K562 (cell line): Measurements from ENCODE around the gene COL9A3. TPM values are rescaled to one million over a fixed set of nuclear protein-coding genes. Genes with fewer than 3 reads are reported as not detected.

ENCODE experiments used
- FOXP1 ChIP-seq: sonication (generic); formaldehyde crosslinking; IDR thresholded peaks from 2 replicates; pipeline ENCODE4 v1.8.0; 2022; ENCODE audit warnings: mild to moderate bottlenecking, missing genetic modification reagents
- MCM3 ChIP-seq: fragments of 450-650 bp; IDR thresholded peaks from 2 replicates; pipeline ENCODE4 v1.6.1; 2016
- TEAD4 ChIP-seq, 2 experiments: sonication (generic) in 1 of 2; formaldehyde crosslinking in 1 of 2; IDR thresholded peaks; 2 replicates each; pipeline versions ENCODE4 v1.6.1 to v1.8.0; 2012 to 2022; ENCODE audit warnings: borderline replicate concordance in 1 of 2, inconsistent platforms in 1 of 2, low read length in 1 of 2, mild to moderate bottlenecking in 1 of 2, missing genetic modification reagents in 1 of 2
- ZKSCAN8 ChIP-seq: fragments of 200-800 bp; sonication (Bioruptor generic); IDR thresholded peaks from 2 replicates; pipeline ENCODE4 v1.6.1; 2016; ENCODE audit warnings: missing genetic modification characterization, missing compliant biosample characterization
- ZNF431 ChIP-seq: sonication (generic); formaldehyde crosslinking; IDR thresholded peaks from 2 replicates; pipeline ENCODE4 v1.8.0; 2022; ENCODE audit warnings: mild to moderate bottlenecking, missing genetic modification reagents
- ZNF75A ChIP-seq: fragments of 450-650 bp; formaldehyde crosslinking; IDR thresholded peaks from 2 replicates; pipeline ENCODE4 v1.4.0; 2020; ENCODE audit warnings: mild to moderate bottlenecking
- polyA plus RNA-seq, 8 experiments: library from polyadenylated mRNA; depleted of rRNA in 4 of 8; stranded (reverse) in 5 of 8; unstranded in 3 of 8; fragments of >200 nt; fragmentation: Nextera tagmentation in 2 of 8; fragmentation: Illumina TruSeq in 1 of 8; extraction: Ambion mirVana in 2 of 8; extraction: Trizol in 1 of 8; gene quantifications; 2 replicates each; pipeline versions ENCODE4 v1.2.1 to v1.2.3, GENCODE V29; 2011 to 2014; ENCODE audit warnings: inconsistent platforms in 1 of 8, missing spikeins in 1 of 8
- total RNA-seq, 7 experiments: library from RNA; depleted of rRNA in 6 of 7; stranded (reverse); fragments of >200 nt in 6 of 7; fragmentation: Illumina TruSeq in 2 of 7; extraction: Trizol in 2 of 7; gene quantifications; 2 replicates each; pipeline versions ENCODE4 v1.2.1 to v1.2.3, GENCODE V29; 2011 to 2021; ENCODE audit warnings: low replicate concordance in 1 of 7
- TF ChIP-seq, protein P1 (sequence below): IDR thresholded peaks from 3 replicates; pipeline ENCODE4 v1.6.1; 2011; ENCODE audit warnings: borderline replicate concordance, mild to moderate bottlenecking, moderate library complexity; ENCODE audit not compliant: insufficient read length; ENCODE audit errors: extremely low read depth
- TF ChIP-seq, protein P2 (sequence below), 2 experiments: fragments of 450-650 bp in 1 of 2; sonication (generic) in 1 of 2; formaldehyde crosslinking in 1 of 2; IDR thresholded peaks in 1 of 2; conservative IDR thresholded peaks in 1 of 2; 2 replicates each; pipeline versions ENCODE4 v1.6.1 to v1.8.1; 2016 to 2023; ENCODE audit warnings: mild to moderate bottlenecking in 2 of 2, moderate library complexity in 2 of 2, inconsistent platforms in 1 of 2, missing genetic modification reagents in 1 of 2
- TF ChIP-seq, protein P3 (sequence below), 2 experiments: fragments of 450-650 bp in 1 of 2; sonication (generic) in 1 of 2; formaldehyde crosslinking in 1 of 2; IDR thresholded peaks; 2 replicates each; pipeline versions ENCODE4 v1.7.1 to v1.9.0; 2016 to 2022; ENCODE audit warnings: inconsistent platforms in 1 of 2, mild to moderate bottlenecking in 1 of 2, missing genetic modification reagents in 1 of 2
- TF ChIP-seq, protein P4 (sequence below), 2 experiments: fragments of 450-650 bp; IDR thresholded peaks; 2 replicates each; pipeline ENCODE4 v1.6.1; 2016

Gene COL9A3
- total and polyA plus RNA-seq, 9 of the 15 experiments (the other 6 are each of a cell fraction or from before 2014, with no cell fraction given), result 0.14 to 3.6 (median 0.88) TPM; not detected in 1

DNA sequence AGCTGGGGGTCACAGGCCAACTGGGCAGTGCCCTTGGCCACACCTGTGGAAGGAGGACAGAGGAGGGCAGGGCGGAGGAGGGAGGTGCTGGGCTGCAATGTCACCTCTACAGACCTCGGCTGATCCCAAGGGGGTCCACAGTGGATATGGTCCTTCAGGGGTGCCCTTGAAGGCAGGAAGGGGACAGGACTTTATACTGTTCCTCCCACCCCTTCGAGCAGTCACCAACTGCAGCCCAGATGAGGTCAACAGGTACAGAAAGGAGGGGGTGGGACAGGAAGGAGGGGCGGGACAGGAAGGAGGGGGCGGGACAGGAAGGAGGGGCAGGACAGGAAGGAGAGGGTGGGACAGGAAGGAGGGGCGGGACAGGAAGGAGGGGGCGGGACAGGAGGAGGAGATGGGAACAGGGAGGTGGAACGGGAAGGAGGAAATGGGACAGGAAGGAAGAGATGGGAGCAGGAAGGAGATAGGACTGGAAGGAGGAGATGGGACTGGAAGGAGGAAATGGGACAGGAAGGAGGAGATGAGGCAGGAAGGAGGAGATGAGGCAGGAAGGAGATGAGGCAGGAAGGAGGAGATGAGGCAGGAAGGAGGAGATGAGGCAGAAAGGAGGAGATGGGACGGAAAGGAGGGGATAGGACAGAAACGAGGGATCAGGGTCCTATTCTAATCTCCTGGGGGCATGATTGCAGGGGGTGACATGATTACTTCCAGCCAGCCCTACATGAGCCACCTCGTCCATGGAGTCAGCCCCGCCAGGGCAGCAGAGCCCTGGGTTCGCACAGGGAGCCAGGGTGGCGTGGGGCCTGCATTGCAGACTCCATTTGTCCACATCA is 39.9 kb upstream of the COL9A3 start (continued):
- TF ChIP-seq, protein P1, sequence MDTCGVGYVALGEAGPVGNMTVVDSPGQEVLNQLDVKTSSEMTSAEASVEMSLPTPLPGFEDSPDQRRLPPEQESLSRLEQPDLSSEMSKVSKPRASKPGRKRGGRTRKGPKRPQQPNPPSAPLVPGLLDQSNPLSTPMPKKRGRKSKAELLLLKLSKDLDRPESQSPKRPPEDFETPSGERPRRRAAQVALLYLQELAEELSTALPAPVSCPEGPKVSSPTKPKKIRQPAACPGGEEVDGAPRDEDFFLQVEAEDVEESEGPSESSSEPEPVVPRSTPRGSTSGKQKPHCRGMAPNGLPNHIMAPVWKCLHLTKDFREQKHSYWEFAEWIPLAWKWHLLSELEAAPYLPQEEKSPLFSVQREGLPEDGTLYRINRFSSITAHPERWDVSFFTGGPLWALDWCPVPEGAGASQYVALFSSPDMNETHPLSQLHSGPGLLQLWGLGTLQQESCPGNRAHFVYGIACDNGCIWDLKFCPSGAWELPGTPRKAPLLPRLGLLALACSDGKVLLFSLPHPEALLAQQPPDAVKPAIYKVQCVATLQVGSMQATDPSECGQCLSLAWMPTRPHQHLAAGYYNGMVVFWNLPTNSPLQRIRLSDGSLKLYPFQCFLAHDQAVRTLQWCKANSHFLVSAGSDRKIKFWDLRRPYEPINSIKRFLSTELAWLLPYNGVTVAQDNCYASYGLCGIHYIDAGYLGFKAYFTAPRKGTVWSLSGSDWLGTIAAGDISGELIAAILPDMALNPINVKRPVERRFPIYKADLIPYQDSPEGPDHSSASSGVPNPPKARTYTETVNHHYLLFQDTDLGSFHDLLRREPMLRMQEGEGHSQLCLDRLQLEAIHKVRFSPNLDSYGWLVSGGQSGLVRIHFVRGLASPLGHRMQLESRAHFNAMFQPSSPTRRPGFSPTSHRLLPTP, result no peak
- no peak for TF ChIP-seq FOXP1 (CRISPR knock-in tag)
- TF ChIP-seq ZNF431, result no peak
- TF ChIP-seq, protein P2, sequence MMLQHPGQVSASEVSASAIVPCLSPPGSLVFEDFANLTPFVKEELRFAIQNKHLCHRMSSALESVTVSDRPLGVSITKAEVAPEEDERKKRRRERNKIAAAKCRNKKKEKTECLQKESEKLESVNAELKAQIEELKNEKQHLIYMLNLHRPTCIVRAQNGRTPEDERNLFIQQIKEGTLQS (IDR thresholded peaks at IDR 0.05), result peak; percentile 26
- TF ChIP-seq, protein P2 (CRISPR knock-in tag; conservative IDR thresholded peaks at IDR 0.05), result no peak
- no peak for TF ChIP-seq MCM3
- TF ChIP-seq, protein P3, sequence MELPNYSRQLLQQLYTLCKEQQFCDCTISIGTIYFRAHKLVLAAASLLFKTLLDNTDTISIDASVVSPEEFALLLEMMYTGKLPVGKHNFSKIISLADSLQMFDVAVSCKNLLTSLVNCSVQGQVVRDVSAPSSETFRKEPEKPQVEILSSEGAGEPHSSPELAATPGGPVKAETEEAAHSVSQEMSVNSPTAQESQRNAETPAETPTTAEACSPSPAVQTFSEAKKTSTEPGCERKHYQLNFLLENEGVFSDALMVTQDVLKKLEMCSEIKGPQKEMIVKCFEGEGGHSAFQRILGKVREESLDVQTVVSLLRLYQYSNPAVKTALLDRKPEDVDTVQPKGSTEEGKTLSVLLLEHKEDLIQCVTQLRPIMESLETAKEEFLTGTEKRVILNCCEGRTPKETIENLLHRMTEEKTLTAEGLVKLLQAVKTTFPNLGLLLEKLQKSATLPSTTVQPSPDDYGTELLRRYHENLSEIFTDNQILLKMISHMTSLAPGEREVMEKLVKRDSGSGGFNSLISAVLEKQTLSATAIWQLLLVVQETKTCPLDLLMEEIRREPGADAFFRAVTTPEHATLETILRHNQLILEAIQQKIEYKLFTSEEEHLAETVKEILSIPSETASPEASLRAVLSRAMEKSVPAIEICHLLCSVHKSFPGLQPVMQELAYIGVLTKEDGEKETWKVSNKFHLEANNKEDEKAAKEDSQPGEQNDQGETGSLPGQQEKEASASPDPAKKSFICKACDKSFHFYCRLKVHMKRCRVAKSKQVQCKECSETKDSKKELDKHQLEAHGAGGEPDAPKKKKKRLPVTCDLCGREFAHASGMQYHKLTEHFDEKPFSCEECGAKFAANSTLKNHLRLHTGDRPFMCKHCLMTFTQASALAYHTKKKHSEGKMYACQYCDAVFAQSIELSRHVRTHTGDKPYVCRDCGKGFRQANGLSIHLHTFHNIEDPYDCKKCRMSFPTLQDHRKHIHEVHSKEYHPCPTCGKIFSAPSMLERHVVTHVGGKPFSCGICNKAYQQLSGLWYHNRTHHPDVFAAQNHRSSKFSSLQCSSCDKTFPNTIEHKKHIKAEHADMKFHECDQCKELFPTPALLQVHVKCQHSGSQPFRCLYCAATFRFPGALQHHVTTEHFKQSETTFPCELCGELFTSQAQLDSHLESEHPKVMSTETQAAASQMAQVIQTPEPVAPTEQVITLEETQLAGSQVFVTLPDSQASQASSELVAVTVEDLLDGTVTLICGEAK (IDR thresholded peaks at IDR 0.05), result peak; percentile 88
- TF ChIP-seq, protein P3 (CRISPR knock-in tag; IDR thresholded peaks at IDR 0.05), result no peak
- no peak for TF ChIP-seq TEAD4 (IDR thresholded peaks at IDR 0.05; ENCODE audit: low read length)
- TF ChIP-seq TEAD4 (CRISPR knock-in tag; IDR thresholded peaks at IDR 0.05; ENCODE audit: borderline replicate concordance), result no peak
- TF ChIP-seq, protein P4, sequence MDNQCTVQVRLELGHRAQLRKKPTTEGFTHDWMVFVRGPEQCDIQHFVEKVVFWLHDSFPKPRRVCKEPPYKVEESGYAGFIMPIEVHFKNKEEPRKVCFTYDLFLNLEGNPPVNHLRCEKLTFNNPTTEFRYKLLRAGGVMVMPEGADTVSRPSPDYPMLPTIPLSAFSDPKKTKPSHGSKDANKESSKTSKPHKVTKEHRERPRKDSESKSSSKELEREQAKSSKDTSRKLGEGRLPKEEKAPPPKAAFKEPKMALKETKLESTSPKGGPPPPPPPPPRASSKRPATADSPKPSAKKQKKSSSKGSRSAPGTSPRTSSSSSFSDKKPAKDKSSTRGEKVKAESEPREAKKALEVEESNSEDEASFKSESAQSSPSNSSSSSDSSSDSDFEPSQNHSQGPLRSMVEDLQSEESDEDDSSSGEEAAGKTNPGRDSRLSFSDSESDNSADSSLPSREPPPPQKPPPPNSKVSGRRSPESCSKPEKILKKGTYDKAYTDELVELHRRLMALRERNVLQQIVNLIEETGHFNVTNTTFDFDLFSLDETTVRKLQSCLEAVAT (IDR thresholded peaks at IDR 0.05), result peak; percentile 58 to 70; a peak in 2 of 4 replicates
- TF ChIP-seq ZKSCAN8 (CRISPR knock-in tag), result no peak
- TF ChIP-seq ZNF75A (CRISPR knock-in tag), result no peak
